Keratinocyte (primary cell): ENCODE results near the gene KCNJ9. TPM values are rescaled to one million over a fixed set of nuclear protein-coding genes. Genes with fewer than 3 reads are reported as not detected.

Experiments used
- DNase-seq: peaks from one replicate; pipeline ENCODE4 v3.0.0-alpha.2; 2011; ENCODE audit warnings: low read depth, missing footprints, low spot score
- FAIRE-seq: peaks from 2 replicates; lab custom pipeline; 2011; peaks lifted over from hg19 to GRCh38; lab: Jason Lieb, UNC
- H2AFZ ChIP-seq: 2 replicates; pipeline ENCODE4 v1.6.0; 2012; ENCODE audit warnings: low read length, control low read depth, inconsistent platforms; ENCODE audit not compliant: control insufficient read depth
- H3K27ac ChIP-seq: 2 replicates; pipeline ENCODE4 v1.5.1; 2011; ENCODE audit warnings: low read length; ENCODE audit not compliant: control insufficient read depth, insufficient read depth
- H3K27me3 ChIP-seq: 3 replicates; pipeline ENCODE4 v1.6.0; 2011; ENCODE audit warnings: low read length; ENCODE audit not compliant: control insufficient read depth, insufficient read depth; ENCODE audit errors: extremely low read depth
- H3K36me3 ChIP-seq, 2 experiments: 2 replicates in 1 of 2; 3 replicates in 1 of 2; pipeline ENCODE4 v1.5.1; 2011; ENCODE audit warnings: low read length in 2 of 2, mild to moderate bottlenecking in 1 of 2; ENCODE audit not compliant: control insufficient read depth in 2 of 2, insufficient read depth in 2 of 2; ENCODE audit errors: extremely low read depth in 1 of 2
- H3K4me1 ChIP-seq: 3 replicates; pipeline ENCODE4 v1.5.1; 2011; ENCODE audit warnings: low read length; ENCODE audit not compliant: control insufficient read depth, insufficient read depth; ENCODE audit errors: extremely low read depth
- H3K4me2 ChIP-seq: 3 replicates; pipeline ENCODE4 v1.6.0; 2011; ENCODE audit warnings: low read depth, low read length; ENCODE audit not compliant: control insufficient read depth, insufficient read depth; ENCODE audit errors: extremely low read depth
- H3K4me3 ChIP-seq, 3 experiments: fragments of 200-600 bp in 1 of 3; sonication (generic) in 1 of 3; 2 replicates in 2 of 3; 3 replicates in 1 of 3; pipeline ENCODE4 v1.5.1; 2011 to 2016; ENCODE audit warnings: low read length in 3 of 3, mild to moderate bottlenecking in 3 of 3, control low read depth in 2 of 3, inconsistent platforms in 1 of 3, low read depth in 1 of 3, mixed read lengths in 1 of 3, mixed run types in 1 of 3, moderate library complexity in 1 of 3; ENCODE audit not compliant: control insufficient read depth in 2 of 3, insufficient read depth in 2 of 3; ENCODE audit errors: extremely low read depth in 1 of 3
- H3K79me2 ChIP-seq: 2 replicates; pipeline ENCODE4 v1.6.0; 2012; ENCODE audit warnings: low read length; ENCODE audit not compliant: control insufficient read depth, insufficient read depth
- H3K9ac ChIP-seq: 3 replicates; pipeline ENCODE4 v1.6.0; 2011; ENCODE audit warnings: low read length; ENCODE audit not compliant: control insufficient read depth, insufficient read depth; ENCODE audit errors: extremely low read depth
- H3K9me1 ChIP-seq: 3 replicates; pipeline ENCODE4 v1.6.0; 2011; ENCODE audit warnings: low read length; ENCODE audit not compliant: control insufficient read depth, insufficient read depth; ENCODE audit errors: extremely low read depth
- H3K9me3 ChIP-seq: 2 replicates; pipeline ENCODE4 v1.5.1; 2012; ENCODE audit warnings: low read depth, low read length; ENCODE audit not compliant: control insufficient read depth
- H4K20me1 ChIP-seq: 3 replicates; pipeline ENCODE4 v1.6.0; 2011; ENCODE audit warnings: low read length; ENCODE audit not compliant: control insufficient read depth, insufficient read depth; ENCODE audit errors: extremely low read depth
- CTCF ChIP-seq, 3 experiments: IDR thresholded peaks in 1 of 3; conservative IDR thresholded peaks in 1 of 3; optimal IDR thresholded peaks in 1 of 3; 2 replicates in 2 of 3; 3 replicates in 1 of 3; pipeline versions ENCODE3 to v1.5.1; 2011; ENCODE audit warnings: low read length in 3 of 3, mild to moderate bottlenecking in 3 of 3, moderate library complexity in 2 of 3, control low read depth in 1 of 3, inconsistent platforms in 1 of 3; ENCODE audit not compliant: insufficient read depth in 2 of 3; ENCODE audit errors: extremely low read depth in 1 of 3
- EZH2 ChIP-seq: IDR thresholded peaks from one replicate; pipeline ENCODE4 v1.6.1; 2012; ENCODE audit warnings: inconsistent platforms, mild to moderate bottlenecking, low read length, moderate library complexity
- dilution Hi-C: fragments of 300-500 bp; cut with MboI; formaldehyde crosslinking; loops from one replicate; pipeline ENCODE4 v1.7.0; 2020; ENCODE audit warnings: low sequenced_read_pairs; ENCODE audit not compliant: extremely low pct_ligation_motif_present
- polyA plus RNA-seq, 5 experiments: library from polyadenylated mRNA; depleted of rRNA in 3 of 5; stranded (reverse) in 3 of 5; stranded (forward) in 1 of 5; unstranded in 1 of 5; fragments of >200 nt; gene quantifications; 1 replicate in 1 of 5; 2 replicates in 3 of 5; 3 replicates in 1 of 5; pipeline versions ENCODE4 v1.2.1 to v1.2.3, GENCODE V29; 2011 to 2012; ENCODE audit warnings: missing spikeins in 2 of 5, low read depth in 1 of 5, low replicate concordance in 1 of 5

KCNJ9 gene
- polyA plus RNA-seq, 1 donor (not counting 4 experiments of a cell fraction or from before 2014, with no cell fraction given), result not detected

- FAIRE-seq (no peak), DNase-seq (no peak)
- H2AFZ ChIP-seq, result no peak overlapping the region
- no peak overlapping the region for H3K27ac ChIP-seq
- no peak overlapping the region for H3K4me2 ChIP-seq
- no peaks in the 10 kb centered on the region for H3K9me1 ChIP-seq
- peaks cover 35% of the 10 kb centered on the region for H3K27me3 ChIP-seq
- dilution Hi-C loops, result no loop called here
- TF ChIP-seq EZH2 (peak; percentile 21), CTCF (optimal IDR thresholded peaks at IDR 0.05 in 1 of 3, IDR thresholded peaks at IDR 0.05 in 1 of 3, conservative IDR thresholded peaks at IDR 0.05 in 1 of 3; ENCODE audit: extremely low read depth in 1 of 3, insufficient read depth in 2 of 3, low read length in 3 of 3) (peak; percentile 90 to 94 (median 92))
- no peak overlapping the region for H3K4me3 ChIP-seq
- H3K4me1 ChIP-seq, result peaks cover 2% of the 10 kb centered on the region
- no peaks in the 10 kb centered on the region for H3K36me3 ChIP-seq
- no peaks in the 10 kb centered on the region for H3K79me2 ChIP-seq
- H3K9me3 ChIP-seq, result no peaks in the 10 kb centered on the region
- no peak overlapping the region for H3K9ac ChIP-seq
- H4K20me1 ChIP-seq, result no peaks in the 10 kb centered on the region
Observed at GRCh38 chr1:160078512-160079195, 2.7 kb upstream of the KCNJ9 start.

DNA sequence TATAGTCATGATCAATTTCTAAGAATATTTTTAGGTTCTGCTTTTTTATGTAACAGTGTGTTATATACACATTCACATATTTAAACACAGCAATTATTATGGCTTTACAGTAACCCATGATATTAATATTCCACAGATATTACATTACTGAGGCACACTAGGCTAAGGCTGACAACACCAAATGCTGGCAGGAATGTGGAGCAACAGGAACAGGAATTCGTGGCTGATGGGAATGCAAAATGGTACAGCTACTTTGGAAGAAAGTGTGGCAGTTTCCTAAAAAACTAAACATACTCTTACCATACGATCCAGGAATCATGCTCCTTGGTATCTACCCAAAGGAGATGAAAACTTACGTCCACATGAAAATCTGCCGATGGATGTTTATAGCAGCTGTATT is 1.9 kb upstream of the KCNJ9 start:
- no peaks in the 10 kb centered on the region for H3K9me1 ChIP-seq
- DNase-seq (no peak), FAIRE-seq (no peak)
- peaks cover 5% of the 10 kb centered on the region for H3K4me1 ChIP-seq
- H3K36me3 ChIP-seq, result no peaks in the 10 kb centered on the region
- H3K79me2 ChIP-seq, result no peaks in the 10 kb centered on the region
- no peak overlapping the region for H3K4me3 ChIP-seq
- peaks cover 37% of the 10 kb centered on the region for H3K27me3 ChIP-seq
- no peaks in the 10 kb centered on the region for H4K20me1 ChIP-seq
- TF ChIP-seq EZH2 (no peak), CTCF (optimal IDR thresholded peaks at IDR 0.05 in 1 of 3, IDR thresholded peaks at IDR 0.05 in 1 of 3, conservative IDR thresholded peaks at IDR 0.05 in 1 of 3; ENCODE audit: extremely low read depth in 1 of 3, insufficient read depth in 2 of 3, low read length in 3 of 3) (no peak)
- H3K9ac ChIP-seq, result no peak overlapping the region
- no peak overlapping the region for H3K4me2 ChIP-seq
- no peaks in the 10 kb centered on the region for H3K9me3 ChIP-seq
- dilution Hi-C loops, result no loop called here
- H2AFZ ChIP-seq, result no peak overlapping the region
- no peak overlapping the region for H3K27ac ChIP-seq
